HepG2 (cell line): ENCODE results near the gene CNGA3. TPM values are rescaled to one million over a fixed set of nuclear protein-coding genes. Genes with fewer than 3 reads are reported as not detected.

Experiments
- ATAC-seq: fragments of 200-7000 bp; cut with Tn5 transposase; 3 replicates; pipeline ENCODE4 v1.9.1; 2020; ENCODE audit warnings: mild to moderate bottlenecking, moderate library complexity
- BruUV-seq: library from RNA; stranded (reverse); fragments of 400-500 nt; replicated peaks from 2 replicates; lab custom pipeline; 2021; lab: Mats Ljungman, UMichigan
- CTCF ChIA-PET: fragments of 300-600 bp; formaldehyde crosslinking; extraction: SDS; loops from one replicate; lab custom pipeline; 2021; ENCODE audit warnings: low total read pairs, inconsistent platforms, low intra/inter-chr PET ratio; lab: Yijun Ruan, JAX
- POLR2A ChIA-PET: fragments of 350-600 bp; sonication (Branson Sonifier 250); formaldehyde crosslinking; loops from one replicate; lab custom pipeline; 2020; ENCODE audit warnings: antibody characterized with exemption, inconsistent platforms; lab: Yijun Ruan, JAX
- DNase-seq: peaks from one replicate; pipeline ENCODE4 v3.0.0-alpha.2; 2015; ENCODE audit warnings: low spot score
- FAIRE-seq: peaks from 3 replicates; lab custom pipeline; 2011; peaks lifted over from hg19 to GRCh38; lab: Jason Lieb, UNC
- H2AFZ ChIP-seq: one replicate; pipeline ENCODE4 v1.6.1; 2011; ENCODE audit warnings: low read length, inconsistent platforms
- H3K27ac ChIP-seq: fragments of 300-600 bp; 3 replicates; pipeline ENCODE4 v1.8.0; 2011; ENCODE audit warnings: mixed run types, mild to moderate bottlenecking, mixed read lengths, low read length, inconsistent platforms; ENCODE audit not compliant: insufficient read depth; ENCODE audit errors: extremely low read length
- H3K27me3 ChIP-seq, 2 experiments: fragments of 200-600 bp in 1 of 2; 2 replicates in 1 of 2; 3 replicates in 1 of 2; pipeline versions ENCODE4 v1.6.0 to v1.8.0; 2011; ENCODE audit warnings: low read length in 2 of 2, mild to moderate bottlenecking in 2 of 2, moderate library complexity in 2 of 2, inconsistent platforms in 1 of 2; ENCODE audit not compliant: insufficient read depth in 2 of 2, control insufficient read depth in 1 of 2
- H3K36me3 ChIP-seq, 2 experiments: fragments of 200-600 bp in 1 of 2; replicated peaks in 1 of 2; 2 replicates in 1 of 2; 3 replicates in 1 of 2; pipeline versions ENCODE4 v1.5.1 to v1.8.0; 2011; ENCODE audit warnings: low read length in 2 of 2, inconsistent platforms in 1 of 2; ENCODE audit not compliant: insufficient read depth in 2 of 2, control insufficient read depth in 1 of 2
- H3K4me1 ChIP-seq: 2 replicates; pipeline ENCODE4 v1.5.1; 2012; ENCODE audit warnings: low read length, inconsistent platforms; ENCODE audit not compliant: insufficient read depth
- H3K4me2 ChIP-seq: 2 replicates; pipeline ENCODE4 v1.6.0; 2011; ENCODE audit warnings: low read depth, low read length, inconsistent platforms
- H3K4me3 ChIP-seq, 3 experiments: fragments of 200-600 bp in 1 of 3; sonication (generic), shearing (Covaris generic) in 1 of 3; replicated peaks in 1 of 3; 2 replicates each; pipeline ENCODE4 v1.5.1; 2011 to 2016; ENCODE audit warnings: low read length in 3 of 3, inconsistent platforms in 2 of 3, low read depth in 2 of 3, mild to moderate bottlenecking in 2 of 3, control low read depth in 1 of 3, mixed read lengths in 1 of 3; ENCODE audit not compliant: insufficient read depth in 1 of 3
- H3K79me2 ChIP-seq: one replicate; pipeline ENCODE4 v1.6.1; 2011; ENCODE audit warnings: low read length, inconsistent platforms; ENCODE audit not compliant: insufficient read depth
- H3K9ac ChIP-seq: 2 replicates; pipeline ENCODE4 v1.6.0; 2011; ENCODE audit warnings: mild to moderate bottlenecking, low read depth, low read length, inconsistent platforms; ENCODE audit not compliant: insufficient read depth
- H3K9me3 ChIP-seq: 2 replicates; pipeline ENCODE4 v1.5.1; 2012; ENCODE audit warnings: mild to moderate bottlenecking, low read length
- H4K20me1 ChIP-seq: 2 replicates; pipeline ENCODE4 v1.6.0; 2011; ENCODE audit warnings: inconsistent platforms, mild to moderate bottlenecking, low read length, moderate library complexity; ENCODE audit not compliant: insufficient read depth
- ATM ChIP-seq: fragments of 450-650 bp; IDR thresholded peaks from 2 replicates; pipeline ENCODE4 v1.7.1; 2017; ENCODE audit warnings: mild to moderate bottlenecking, borderline replicate concordance
- BCLAF1 ChIP-seq: fragments of 450-650 bp; IDR thresholded peaks from 2 replicates; pipeline ENCODE4 v1.6.1; 2017; ENCODE audit warnings: mild to moderate bottlenecking
- E2F5 ChIP-seq: sonication (generic); formaldehyde crosslinking; conservative IDR thresholded peaks from 2 replicates; pipeline ENCODE4 v1.4.0; 2020; ENCODE audit warnings: missing genetic modification reagents
- HNRNPLL ChIP-seq: fragments of 200-400 bp; formaldehyde crosslinking; IDR thresholded peaks from 2 replicates; pipeline ENCODE4 v1.6.1; 2017; ENCODE audit warnings: mild to moderate bottlenecking, low read depth, low read length; ENCODE audit not compliant: poor library complexity, severe bottlenecking
- ZFAT ChIP-seq: sonication (generic); formaldehyde crosslinking; conservative IDR thresholded peaks from 2 replicates; pipeline ENCODE4 v1.8.1; 2023; ENCODE audit warnings: missing genetic modification reagents, inconsistent platforms
- ZNF430 ChIP-seq: sonication (generic); formaldehyde crosslinking; IDR thresholded peaks from 2 replicates; pipeline ENCODE4 v1.9.0; 2021; ENCODE audit warnings: mild to moderate bottlenecking, missing genetic modification reagents
- WGBS: methylation state at CpG from one replicate; pipeline ENCODE4 v1.1.6; 2017; ENCODE audit warnings: low lambda C conversion rate; 5-methylcytosine and 5-hydroxymethylcytosine counted together
- in situ Hi-C: cut with HindIII; loops from 2 replicates; pipeline ENCODE4 v1.10.0; 2017; ENCODE audit warnings: low pct_unique_long_range_greater_than_20kb; ENCODE audit not compliant: extremely low pct_ligation_motif_present
- intact Hi-C: fragments of 100-400 bp; cut with micrococcal nuclease; formaldehyde crosslinking; loops from one replicate; pipeline ENCODE4 v1.10.0; 2022; ENCODE audit not compliant: unreplicated experiment
- polyA plus RNA-seq, 8 experiments: library from polyadenylated mRNA; depleted of rRNA in 3 of 8; stranded (reverse) in 7 of 8; unstranded in 1 of 8; fragments of >200 nt; fragmentation: Illumina TruSeq in 4 of 8; extraction: Trizol in 4 of 8; gene quantifications; 2 replicates each; pipeline versions ENCODE4 v1.2.1 to v1.2.3, GENCODE V29; 2011 to 2016; ENCODE audit warnings: low read depth in 4 of 8, missing spikeins in 1 of 8, mixed read lengths in 1 of 8; ENCODE audit not compliant: insufficient read depth in 1 of 8
- total RNA-seq, 5 experiments: library from RNA; depleted of rRNA; stranded (reverse); fragments of >200 nt; fragmentation: Illumina TruSeq; extraction: Trizol; gene quantifications; 2 replicates each; pipeline ENCODE4 v1.2.3, GENCODE V29; 2016; ENCODE audit warnings: low read depth in 1 of 5

Gene CNGA3
- total and polyA plus RNA-seq, 2 of the 13 experiments (the other 11 are each of a cell fraction or from before 2014, with no cell fraction given), result not detected

- H3K27ac ChIP-seq, result no peak overlapping the region
- CTCF ChIA-PET, result no interaction called here
- TF ChIP-seq ZFAT (CRISPR knock-in tag), result no peak
- TF ChIP-seq, all 625 proteins: peak for 0
- Histone ChIP-seq H3K9ac (no peak overlapping the region; the same call in 1 of the 2 replicates), H3K4me3 (no peak overlapping the region), H4K20me1 (no peaks in the 10 kb centered on the region), H3K4me2 (peak overlapping the region; percentile 21; the same call in 1 of the 2 replicates), H3K9me3 (peaks cover 17% of the 10 kb centered on the region), H3K79me2 (no peaks in the 10 kb centered on the region), H3K4me1 (no peaks in the 10 kb centered on the region), H2AFZ (no peak overlapping the region), H3K27me3 (no peaks in the 10 kb centered on the region), H3K36me3 (no peaks in the 10 kb centered on the region)
- WGBS, result 39% methylated on average over 4 of the region's 4 CpGs
- intact Hi-C loops, result no loop called here
- peak; percentile 71 for ATAC-seq
- DNase-seq, result no peak
- POLR2A ChIA-PET, result no interaction called here
- BruUV-seq, result no TSS peak
- in situ Hi-C loops, result no loop called here
- no peak for FAIRE-seq
Measured at GRCh38 chr2:98436734-98437133, 90.5 kb downstream of the CNGA3 start.

- in situ Hi-C loops, result no loop called here
- no TSS peak for BruUV-seq
- FAIRE-seq (no peak), DNase-seq (no peak), ATAC-seq (no peak)
- peaks cover 17% of the 10 kb centered on the region for H3K9me3 ChIP-seq
- 5% methylated on average over 1 of the region's 1 CpG for WGBS
- no peak overlapping the region for H2AFZ ChIP-seq
- no peaks in the 10 kb centered on the region for H4K20me1 ChIP-seq
- intact Hi-C loops, result no loop called here
- peaks cover 9% of the 10 kb centered on the region for H3K4me1 ChIP-seq
- no peaks in the 10 kb centered on the region for H3K36me3 ChIP-seq
- no peaks in the 10 kb centered on the region for H3K79me2 ChIP-seq
- ChIA-PET CTCF (no interaction called here), POLR2A (no interaction called here)
- H3K4me3 ChIP-seq, result no peak overlapping the region
- H3K27ac ChIP-seq, result no peak overlapping the region
- H3K27me3 ChIP-seq, result no peaks in the 10 kb centered on the region
- H3K4me2 ChIP-seq, result no peak overlapping the region
- no peak overlapping the region for H3K9ac ChIP-seq
- no peak for TF ChIP-seq ZNF430 (CRISPR knock-in tag)
- TF ChIP-seq ATM, result no peak
- no peak for TF ChIP-seq E2F5 (CRISPR knock-in tag)
- TF ChIP-seq HNRNPLL, result no peak
- no peak for TF ChIP-seq BCLAF1
Measured at GRCh38 chr2:98438190-98439133, 92.2 kb downstream of the CNGA3 start.
